Activated CD8-positive, alpha-beta T cell treated with anti-CD3 and anti-CD28 coated beads for 36 hours (primary cell): Measurements from ENCODE around the gene CADPS. TPM values are rescaled to one million over a fixed set of nuclear protein-coding genes. Genes with fewer than 3 reads are reported as not detected.

Source experiments
- ATAC-seq: fragments of 200-7000 bp; cut with Tn5 transposase; one replicate; pipeline ENCODE4 v1.10.0; 2021; ENCODE audit warnings: mild to moderate bottlenecking, moderate library complexity
- CTCF ChIA-PET: fragments of 350-600 bp; sonication (Branson Sonifier 250); formaldehyde crosslinking; loops from one replicate; lab custom pipeline; 2021; ENCODE audit warnings: antibody characterized with exemption; lab: Charles Lee
- POLR2A ChIA-PET: fragments of 350-600 bp; sonication (Branson Sonifier 250); formaldehyde crosslinking; loops from one replicate; lab custom pipeline; 2021; ENCODE audit warnings: antibody characterized with exemption; lab: Charles Lee
- DNase-seq: peaks from one replicate; pipeline ENCODE4 v3.0.0-alpha.2; 2020
- H3K27ac Mint-ChIP-seq: one replicate; pipeline ENCODE4 v1.8.0; 2021; ENCODE audit warnings: mild to moderate bottlenecking, mixed read lengths
- H3K27me3 Mint-ChIP-seq: one replicate; pipeline ENCODE4 v1.8.0; 2021; ENCODE audit warnings: mixed read lengths
- H3K36me3 Mint-ChIP-seq: one replicate; pipeline ENCODE4 v1.8.0; 2021; ENCODE audit warnings: low read depth, mixed read lengths
- H3K4me1 Mint-ChIP-seq: one replicate; pipeline ENCODE4 v1.8.0; 2021; ENCODE audit warnings: low read depth, mixed read lengths
- H3K4me3 Mint-ChIP-seq: one replicate; pipeline ENCODE4 v1.8.0; 2021; ENCODE audit warnings: mild to moderate bottlenecking, moderate library complexity, mixed read lengths
- H3K9me3 Mint-ChIP-seq: one replicate; pipeline ENCODE4 v1.8.0; 2021; ENCODE audit warnings: mixed read lengths
- intact Hi-C: fragments of 100-400 bp; cut with micrococcal nuclease; formaldehyde crosslinking; loops from one replicate; pipeline ENCODE4 v1.10.0; 2022
- total RNA-seq, 2 experiments: library from RNA; stranded (reverse); gene quantifications; one replicate each; pipeline ENCODE4 v1.2.3, GENCODE V29; 2021
- TF ChIP-seq, protein P1 (sequence below): fragments of 200-600 bp; IDR thresholded peaks from one replicate; pipeline ENCODE4 v1.8.0; 2022; ENCODE audit warnings: antibody characterized with exemption, mild to moderate bottlenecking

CADPS gene
- total RNA-seq, 2 experiments from 2014 or later, result not detected

GRCh38 chr3:62644493-62644892, 230.7 kb downstream of the CADPS start:
- TF ChIP-seq, protein P1, sequence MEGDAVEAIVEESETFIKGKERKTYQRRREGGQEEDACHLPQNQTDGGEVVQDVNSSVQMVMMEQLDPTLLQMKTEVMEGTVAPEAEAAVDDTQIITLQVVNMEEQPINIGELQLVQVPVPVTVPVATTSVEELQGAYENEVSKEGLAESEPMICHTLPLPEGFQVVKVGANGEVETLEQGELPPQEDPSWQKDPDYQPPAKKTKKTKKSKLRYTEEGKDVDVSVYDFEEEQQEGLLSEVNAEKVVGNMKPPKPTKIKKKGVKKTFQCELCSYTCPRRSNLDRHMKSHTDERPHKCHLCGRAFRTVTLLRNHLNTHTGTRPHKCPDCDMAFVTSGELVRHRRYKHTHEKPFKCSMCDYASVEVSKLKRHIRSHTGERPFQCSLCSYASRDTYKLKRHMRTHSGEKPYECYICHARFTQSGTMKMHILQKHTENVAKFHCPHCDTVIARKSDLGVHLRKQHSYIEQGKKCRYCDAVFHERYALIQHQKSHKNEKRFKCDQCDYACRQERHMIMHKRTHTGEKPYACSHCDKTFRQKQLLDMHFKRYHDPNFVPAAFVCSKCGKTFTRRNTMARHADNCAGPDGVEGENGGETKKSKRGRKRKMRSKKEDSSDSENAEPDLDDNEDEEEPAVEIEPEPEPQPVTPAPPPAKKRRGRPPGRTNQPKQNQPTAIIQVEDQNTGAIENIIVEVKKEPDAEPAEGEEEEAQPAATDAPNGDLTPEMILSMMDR, result no peak
- Mint-ChIP-seq H3K27me3 (no peaks in the 10 kb centered on the region), H3K27ac (no peak overlapping the region), H3K4me1 (no peaks in the 10 kb centered on the region), H3K36me3 (no peaks in the 10 kb centered on the region), H3K9me3 (no peaks in the 10 kb centered on the region), H3K4me3 (no peak overlapping the region)
- ATAC-seq (no peak), DNase-seq (no peak)
- intact Hi-C loops, result no loop called here
- POLR2A ChIA-PET, result no interaction called here
- CTCF ChIA-PET, result no interaction called here

- DNase-seq (no peak), ATAC-seq (no peak)
- Mint-ChIP-seq H3K27me3 (peaks cover 5% of the 10 kb centered on the region), H3K4me1 (no peaks in the 10 kb centered on the region), H3K4me3 (no peak overlapping the region), H3K36me3 (no peaks in the 10 kb centered on the region), H3K9me3 (no peaks in the 10 kb centered on the region), H3K27ac (no peak overlapping the region)
- intact Hi-C loops, result no loop called here
- ChIA-PET POLR2A (no interaction called here), CTCF (no interaction called here)
- TF ChIP-seq, protein P1, result no peak
Measured at GRCh38 chr3:62638316-62638715, 236.9 kb downstream of the CADPS start.

DNA sequence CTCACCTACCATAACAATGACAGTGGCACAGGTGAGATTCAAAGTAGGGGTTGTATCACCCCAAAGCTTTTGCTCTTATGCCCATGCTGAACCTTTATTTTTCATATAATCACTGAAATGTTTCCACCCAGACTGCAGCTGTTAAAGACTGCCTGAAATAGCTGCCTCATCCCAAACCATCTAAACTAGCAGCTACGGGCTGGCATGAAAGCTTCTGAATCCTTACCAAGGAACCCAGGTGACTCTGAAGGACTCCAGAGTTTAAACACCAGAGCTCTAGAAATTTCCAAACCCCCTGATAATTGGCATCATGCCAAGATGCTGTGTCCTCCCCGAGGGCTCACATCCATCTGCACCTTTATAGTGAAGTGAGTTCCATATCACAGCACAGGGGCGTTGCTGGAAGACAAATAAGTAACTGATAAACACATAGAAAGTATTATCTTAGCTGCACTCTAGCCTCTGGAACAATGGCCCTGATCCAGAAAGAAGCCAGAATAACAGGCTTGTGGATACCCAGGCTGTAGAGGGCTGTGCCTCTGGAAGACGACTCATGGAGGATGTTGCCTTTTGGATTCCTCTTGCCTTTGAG, 238.9 kb downstream of the CADPS start:
- CTCF ChIA-PET, result interaction anchor here (1.4 kb wide), 1 partner anchor 14 kb away, joined by 5 read pairs; no protein-coding TSS in a partner anchor
- no peak for DNase-seq
- H3K36me3 Mint-ChIP-seq, result no peaks in the 10 kb centered on the region
- POLR2A ChIA-PET, result no interaction called here
- H3K27me3 Mint-ChIP-seq, result peaks cover 5% of the 10 kb centered on the region
- TF ChIP-seq, protein P1, result no peak
- intact Hi-C loops, result no loop called here
- H3K9me3 Mint-ChIP-seq, result no peaks in the 10 kb centered on the region
- no peaks in the 10 kb centered on the region for H3K4me1 Mint-ChIP-seq
- no peak for ATAC-seq
- no peak overlapping the region for H3K27ac Mint-ChIP-seq
- H3K4me3 Mint-ChIP-seq, result no peak overlapping the region

DNA sequence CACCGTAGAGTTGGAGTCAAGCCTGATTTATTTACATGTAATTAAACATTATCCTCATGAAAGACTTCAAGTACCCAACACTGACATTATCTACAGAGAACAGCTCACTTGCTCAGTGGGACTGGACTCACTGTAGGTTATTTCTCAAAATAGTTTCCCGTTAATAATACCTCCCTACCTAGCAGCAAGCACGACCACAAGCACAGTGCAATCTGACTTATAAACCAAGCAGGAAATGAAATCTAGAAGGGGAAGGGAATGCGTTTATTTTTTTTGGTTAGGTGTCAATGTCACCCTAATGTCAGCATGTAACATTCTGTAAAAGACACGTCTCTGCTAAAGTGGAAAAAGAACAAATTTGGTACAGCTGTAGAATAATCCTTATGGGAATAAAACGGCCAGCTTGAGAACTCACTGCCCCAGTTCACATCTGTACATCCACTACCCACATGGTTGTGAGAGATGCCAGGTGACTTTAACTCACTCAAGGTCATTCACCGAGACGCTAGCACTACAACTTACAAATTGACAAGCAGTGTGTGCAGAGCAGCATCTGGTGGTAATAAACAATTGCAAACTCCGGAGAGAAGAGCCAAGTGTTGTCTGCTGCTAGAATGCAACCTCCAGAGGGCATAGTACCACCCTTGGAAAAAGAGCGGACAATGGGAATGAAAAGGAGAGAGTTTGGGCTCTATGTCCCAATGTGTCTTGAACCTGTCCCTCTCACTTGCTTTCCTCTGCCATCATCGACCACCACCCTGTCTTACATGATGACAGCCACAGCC, 242.5 kb downstream of the CADPS start:
- CTCF ChIA-PET, result no interaction called here
- Mint-ChIP-seq H3K4me1 (no peaks in the 10 kb centered on the region), H3K27me3 (peaks cover 5% of the 10 kb centered on the region), H3K36me3 (no peaks in the 10 kb centered on the region), H3K27ac (no peak overlapping the region), H3K9me3 (no peaks in the 10 kb centered on the region), H3K4me3 (no peak overlapping the region)
- no peak for ATAC-seq
- no peak for DNase-seq
- TF ChIP-seq, protein P1, result no peak
- intact Hi-C loops, result no loop called here
- POLR2A ChIA-PET, result no interaction called here

DNA sequence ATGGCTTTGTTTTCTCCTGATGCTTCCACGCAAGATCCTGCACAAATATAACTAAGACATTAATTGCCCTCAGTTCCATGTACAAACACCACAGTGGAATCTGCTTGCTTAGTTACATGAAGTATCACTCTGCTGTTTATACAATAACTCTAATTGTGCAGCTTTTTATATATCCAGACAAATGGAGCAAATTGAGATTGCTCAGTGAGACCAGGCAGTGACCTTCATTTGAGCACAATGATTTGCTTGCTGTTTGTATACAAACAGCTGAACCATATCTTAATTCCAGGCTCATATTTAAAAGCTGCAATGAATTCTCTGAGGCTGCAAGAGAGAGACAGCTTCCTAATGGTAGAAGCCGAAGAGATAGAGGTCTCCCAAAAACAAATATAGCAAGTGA, 243.7 kb downstream of the CADPS start:
- peaks cover 4% of the 10 kb centered on the region for H3K27me3 Mint-ChIP-seq
- no peak overlapping the region for H3K27ac Mint-ChIP-seq
- ATAC-seq (no peak), DNase-seq (no peak)
- TF ChIP-seq, protein P1, result no peak
- POLR2A ChIA-PET, result no interaction called here
- intact Hi-C loops, result no loop called here
- CTCF ChIA-PET, result no interaction called here
- no peaks in the 10 kb centered on the region for H3K4me1 Mint-ChIP-seq
- H3K9me3 Mint-ChIP-seq, result no peaks in the 10 kb centered on the region
- H3K36me3 Mint-ChIP-seq, result no peaks in the 10 kb centered on the region
- H3K4me3 Mint-ChIP-seq, result no peak overlapping the region
